Trophoblast cell (in vitro differentiated cells and primary cell): Measurements from ENCODE around the gene CREBRF.

ENCODE experiments used
- DNase-seq, 2 donors: peaks; one replicate each; pipeline ENCODE4 v3.0.0-alpha.2; 2016
- H2AFZ ChIP-seq: 2 replicates; pipeline ENCODE4 v1.6.1; 2013; ENCODE audit warnings: low read length, moderate library complexity, mild to moderate bottlenecking; ENCODE audit not compliant: insufficient read depth, poor library complexity
- H2AK5ac ChIP-seq: 2 replicates; pipeline ENCODE4 v1.6.1; 2013; ENCODE audit warnings: mild to moderate bottlenecking, low read length
- H2BK120ac ChIP-seq: 2 replicates; pipeline ENCODE4 v1.6.1; 2013; ENCODE audit warnings: low read length, mild to moderate bottlenecking, moderate library complexity; ENCODE audit not compliant: insufficient read depth, poor library complexity
- H2BK12ac ChIP-seq: 2 replicates; pipeline ENCODE4 v1.6.1; 2013; ENCODE audit warnings: mild to moderate bottlenecking, low read length, moderate library complexity
- H2BK5ac ChIP-seq: 2 replicates; pipeline ENCODE4 v1.6.1; 2013; ENCODE audit warnings: low read length, low read depth, moderate library complexity, mild to moderate bottlenecking; ENCODE audit not compliant: poor library complexity
- H3K14ac ChIP-seq: 2 replicates; pipeline ENCODE4 v1.6.1; 2013; ENCODE audit warnings: mild to moderate bottlenecking, low read length
- H3K18ac ChIP-seq: 2 replicates; pipeline ENCODE4 v1.6.1; 2013; ENCODE audit warnings: mild to moderate bottlenecking, low read length
- H3K23ac ChIP-seq: 2 replicates; pipeline ENCODE4 v1.6.1; 2013; ENCODE audit warnings: low read length
- H3K27ac ChIP-seq: 2 replicates; pipeline ENCODE4 v1.5.1; 2013; ENCODE audit warnings: low read depth, mild to moderate bottlenecking, inconsistent platforms, low read length, moderate library complexity
- H3K27me3 ChIP-seq: 2 replicates; pipeline ENCODE4 v1.6.1; 2013; ENCODE audit warnings: inconsistent platforms, mild to moderate bottlenecking, low read length, moderate library complexity; ENCODE audit not compliant: insufficient read depth
- H3K36me3 ChIP-seq, 2 experiments: 1 replicate in 1 of 2; 2 replicates in 1 of 2; pipeline ENCODE4 v1.6.1; 2013; ENCODE audit warnings: low read length in 2 of 2, mild to moderate bottlenecking in 2 of 2, moderate library complexity in 1 of 2; ENCODE audit not compliant: insufficient read depth in 2 of 2, control insufficient read depth in 1 of 2
- H3K4ac ChIP-seq: 2 replicates; pipeline ENCODE4 v1.6.1; 2013; ENCODE audit warnings: low read depth, mild to moderate bottlenecking, low read length, moderate library complexity
- H3K4me1 ChIP-seq, 2 experiments: 1 replicate in 1 of 2; 2 replicates in 1 of 2; pipeline ENCODE4 v1.6.1; 2013; ENCODE audit warnings: low read length in 2 of 2, mild to moderate bottlenecking in 2 of 2, moderate library complexity in 1 of 2; ENCODE audit not compliant: insufficient read depth in 2 of 2, control insufficient read depth in 1 of 2
- H3K4me2 ChIP-seq: 2 replicates; pipeline ENCODE4 v1.6.1; 2013; ENCODE audit warnings: inconsistent platforms, mild to moderate bottlenecking, low read length, moderate library complexity
- H3K4me3 ChIP-seq: 2 replicates; pipeline ENCODE4 v1.5.1; 2013; ENCODE audit warnings: mild to moderate bottlenecking, low read depth, low read length, inconsistent platforms
- H3K79me1 ChIP-seq: one replicate; pipeline ENCODE4 v1.6.1; 2013; ENCODE audit warnings: low read length
- H3K79me2 ChIP-seq: 2 replicates; pipeline ENCODE4 v1.6.1; 2013; ENCODE audit warnings: low read length, mild to moderate bottlenecking; ENCODE audit not compliant: control insufficient read depth, insufficient read depth, poor library complexity
- H3K9ac ChIP-seq: 2 replicates; pipeline ENCODE4 v1.6.1; 2013; ENCODE audit warnings: mild to moderate bottlenecking, low read length
- H3K9me3 ChIP-seq: 2 replicates; pipeline ENCODE4 v1.6.1; 2013; ENCODE audit warnings: low read depth, mild to moderate bottlenecking, control low read depth, inconsistent platforms, low read length; ENCODE audit not compliant: insufficient read depth
- H4K12ac ChIP-seq: 2 replicates; pipeline ENCODE4 v1.6.1; 2013; ENCODE audit warnings: low read depth, mild to moderate bottlenecking, low read length, moderate library complexity
- H4K8ac ChIP-seq: 2 replicates; pipeline ENCODE4 v1.6.1; 2013; ENCODE audit warnings: low read depth, mild to moderate bottlenecking, low read length, moderate library complexity
- H4K91ac ChIP-seq: one replicate; pipeline ENCODE4 v1.6.1; 2013; ENCODE audit warnings: low read depth, mild to moderate bottlenecking, low read length, moderate library complexity
- WGBS: extraction: QIAGEN DNeasy Blood & Tissue Kit; methylation state at CpG from one replicate; pipeline ENCODE4 v1.1.7; 2013; ENCODE audit warnings: missing lambda C conversion rate; ENCODE audit not compliant: insufficient read length, insufficient coverage; ENCODE audit errors: extremely low coverage; 5-methylcytosine and 5-hydroxymethylcytosine counted together

CREBRF gene

DNA sequence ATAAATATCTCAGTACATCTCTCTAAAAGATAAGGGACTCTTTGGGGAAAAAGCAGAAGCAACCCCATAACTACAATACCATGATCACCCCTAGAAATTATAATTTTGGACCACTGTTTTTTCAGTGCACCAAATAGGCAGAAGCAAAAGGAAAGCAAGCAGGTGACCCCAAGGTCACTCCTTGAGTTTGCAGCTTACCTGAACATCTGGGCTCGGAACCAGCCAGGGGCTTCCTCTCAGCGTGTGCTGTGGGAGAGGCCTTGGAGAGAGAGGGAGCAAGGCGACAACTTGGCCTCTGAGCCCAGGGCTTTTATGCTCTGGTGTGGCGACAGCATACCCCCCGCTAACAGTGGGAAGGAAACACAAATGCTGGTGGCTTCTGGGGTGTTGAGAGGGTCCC lies 105.0 kb downstream of the CREBRF start:
- Histone ChIP-seq H3K4me2 (no peak overlapping the region), H2BK120ac (no peak overlapping the region), H3K18ac (no peak overlapping the region), H3K9me3 (no peaks in the 10 kb centered on the region), H3K36me3 (peaks cover 8 to 15% of the 10 kb centered on the region in 2 experiments), H3K79me2 (no peaks in the 10 kb centered on the region), H3K9ac (no peak overlapping the region), H3K4ac (no peak overlapping the region), H3K79me1 (no peaks in the 10 kb centered on the region), H2AFZ (no peak overlapping the region), H2AK5ac (no peak overlapping the region), H3K27me3 (no peaks in the 10 kb centered on the region), H2BK12ac (no peak overlapping the region), H4K12ac (no peak overlapping the region), H3K14ac (no peak overlapping the region), H4K8ac (no peak overlapping the region), H3K27ac (no peak overlapping the region), H2BK5ac (no peak overlapping the region), H3K23ac (no peak overlapping the region), H3K4me3 (no peak overlapping the region), H4K91ac (no peak overlapping the region), H3K4me1 (no peaks in the 10 kb centered on the region)
- no peak for DNase-seq
- WGBS, result no CpG with 5 or more reads among the region's 5 CpGs

GRCh38 chr5:173163219-173163618 lies 107.1 kb downstream of the CREBRF start:
- Histone ChIP-seq H3K4me3 (no peak overlapping the region), H3K27me3 (no peaks in the 10 kb centered on the region), H2BK12ac (no peak overlapping the region), H3K18ac (no peak overlapping the region), H3K14ac (no peak overlapping the region), H3K9me3 (no peaks in the 10 kb centered on the region), H2BK120ac (no peak overlapping the region), H3K9ac (no peak overlapping the region), H2AK5ac (no peak overlapping the region), H4K8ac (no peak overlapping the region), H3K4ac (no peak overlapping the region), H3K79me1 (no peaks in the 10 kb centered on the region), H3K79me2 (no peaks in the 10 kb centered on the region), H2BK5ac (no peak overlapping the region), H3K4me1 (no peaks in the 10 kb centered on the region), H3K4me2 (no peak overlapping the region), H3K23ac (no peak overlapping the region), H3K27ac (no peak overlapping the region), H4K12ac (no peak overlapping the region), H2AFZ (no peak overlapping the region), H4K91ac (no peak overlapping the region), H3K36me3 (peaks cover 8 to 11% of the 10 kb centered on the region in 2 experiments)
- no CpG with 5 or more reads among the region's 7 CpGs for WGBS
- DNase-seq, result no peak

- Histone ChIP-seq H4K91ac (no peak overlapping the region), H3K4me2 (no peak overlapping the region), H3K14ac (no peak overlapping the region), H4K12ac (no peak overlapping the region), H3K23ac (no peak overlapping the region), H3K4me3 (no peak overlapping the region), H3K27me3 (no peaks in the 10 kb centered on the region), H3K79me2 (no peaks in the 10 kb centered on the region), H3K9ac (no peak overlapping the region), H2AK5ac (no peak overlapping the region), H3K9me3 (no peaks in the 10 kb centered on the region), H3K4me1 (no peaks in the 10 kb centered on the region), H2BK120ac (no peak overlapping the region), H3K18ac (no peak overlapping the region), H3K4ac (no peak overlapping the region), H3K79me1 (no peaks in the 10 kb centered on the region), H3K27ac (no peak overlapping the region), H2AFZ (no peak overlapping the region), H2BK12ac (no peak overlapping the region), H2BK5ac (no peak overlapping the region), H4K8ac (no peak overlapping the region), H3K36me3 (peaks cover under 1 to 4% of the 10 kb centered on the region in 2 experiments)
- DNase-seq, result no peak
- no CpG with 5 or more reads among the region's 2 CpGs for WGBS
Observed at GRCh38 chr5:173165177-173166016, 109.2 kb downstream of the CREBRF start.

DNA sequence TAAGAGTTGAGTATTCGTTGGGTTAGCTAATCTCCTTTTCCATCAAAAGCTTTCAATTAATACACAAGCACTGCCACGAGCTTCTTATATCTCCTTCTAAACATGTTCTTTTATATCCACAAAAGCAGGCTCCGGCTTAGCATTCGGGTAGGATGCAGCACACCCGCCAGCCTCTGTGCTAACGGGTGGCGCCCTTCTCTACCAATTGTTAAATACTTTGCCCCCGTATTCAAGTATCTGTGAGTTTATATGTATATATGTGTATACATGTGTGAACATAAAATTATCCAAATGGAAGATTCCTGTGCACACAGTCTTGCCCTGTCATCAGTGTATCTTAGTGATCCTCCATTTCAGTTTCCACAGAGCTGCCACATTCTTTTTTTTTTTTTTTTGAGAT lies 116.0 kb downstream of the CREBRF start:
- Histone ChIP-seq H3K23ac (no peak overlapping the region), H3K14ac (no peak overlapping the region), H3K9me3 (no peaks in the 10 kb centered on the region), H4K8ac (no peak overlapping the region), H4K12ac (no peak overlapping the region), H3K36me3 (no peaks in the 10 kb centered on the region), H3K79me2 (no peaks in the 10 kb centered on the region), H3K18ac (no peak overlapping the region), H4K91ac (no peak overlapping the region), H3K9ac (no peak overlapping the region), H3K4me1 (no peaks in the 10 kb centered on the region), H3K4me3 (no peak overlapping the region), H2BK5ac (no peak overlapping the region), H2AFZ (no peak overlapping the region), H3K27me3 (no peaks in the 10 kb centered on the region), H2BK120ac (no peak overlapping the region), H2BK12ac (no peak overlapping the region), H2AK5ac (no peak overlapping the region), H3K27ac (no peak overlapping the region), H3K4ac (no peak overlapping the region), H3K4me2 (no peak overlapping the region), H3K79me1 (no peaks in the 10 kb centered on the region)
- no peak for DNase-seq
- no CpG with 5 or more reads among the region's 8 CpGs for WGBS
